ENCODE results near the gene MORF4L1.
"Not testable (repeated sequence)": the region's sequence is repeated elsewhere in the genome, so short reads cannot be mapped to it uniquely, and the experiment has no call there.

Gene MORF4L1

DNA sequence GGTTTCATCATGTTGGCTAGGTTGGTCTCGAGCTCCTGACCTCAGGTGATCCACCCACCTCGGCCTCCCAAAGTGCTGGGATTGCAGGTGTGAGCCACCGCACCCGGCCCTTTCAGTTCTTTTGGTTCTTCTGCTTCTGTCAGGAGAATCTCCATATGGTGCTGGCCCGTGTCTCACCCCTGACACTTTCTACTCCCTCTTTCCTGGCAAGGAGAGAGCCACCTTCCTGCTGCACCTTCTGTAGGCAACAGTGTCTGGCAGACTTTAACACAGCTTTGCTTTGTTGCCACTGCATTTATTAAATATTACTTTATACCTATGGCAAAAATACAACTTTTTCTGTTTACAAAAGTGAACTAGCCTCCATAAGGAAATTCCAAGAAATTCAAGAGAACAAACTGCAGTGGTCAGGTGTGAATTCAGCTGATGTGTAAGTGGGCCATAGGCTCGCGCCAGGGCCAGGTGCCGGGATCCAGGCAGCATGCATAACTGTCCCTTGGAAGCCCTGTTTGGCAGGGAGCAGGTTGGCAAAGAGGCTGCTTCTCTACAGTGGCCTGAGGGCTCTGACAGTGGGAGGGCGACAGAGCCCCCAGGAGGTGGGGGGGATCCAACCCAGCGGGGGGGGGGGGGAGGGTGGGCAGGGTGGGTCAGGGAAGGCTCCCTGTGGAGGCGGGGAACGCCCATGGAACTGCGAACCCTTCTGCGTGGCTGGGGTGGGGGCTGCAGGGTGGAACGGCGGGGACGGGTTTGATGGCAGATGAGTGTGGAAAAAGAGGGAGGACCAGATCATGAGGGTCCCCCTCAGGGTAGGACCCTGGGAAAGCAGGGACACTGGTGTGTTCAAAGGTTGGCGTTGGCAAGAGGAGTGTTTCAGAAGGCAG, 51.0 kb downstream of the MORF4L1 start:
- no peak overlapping the region for H3K4me3 ChIP-seq (ENCODE audit: low read depth, low read length)
- DNase-seq (ENCODE audit: low read depth), result no peak
- TF ChIP-seq, protein P1, sequence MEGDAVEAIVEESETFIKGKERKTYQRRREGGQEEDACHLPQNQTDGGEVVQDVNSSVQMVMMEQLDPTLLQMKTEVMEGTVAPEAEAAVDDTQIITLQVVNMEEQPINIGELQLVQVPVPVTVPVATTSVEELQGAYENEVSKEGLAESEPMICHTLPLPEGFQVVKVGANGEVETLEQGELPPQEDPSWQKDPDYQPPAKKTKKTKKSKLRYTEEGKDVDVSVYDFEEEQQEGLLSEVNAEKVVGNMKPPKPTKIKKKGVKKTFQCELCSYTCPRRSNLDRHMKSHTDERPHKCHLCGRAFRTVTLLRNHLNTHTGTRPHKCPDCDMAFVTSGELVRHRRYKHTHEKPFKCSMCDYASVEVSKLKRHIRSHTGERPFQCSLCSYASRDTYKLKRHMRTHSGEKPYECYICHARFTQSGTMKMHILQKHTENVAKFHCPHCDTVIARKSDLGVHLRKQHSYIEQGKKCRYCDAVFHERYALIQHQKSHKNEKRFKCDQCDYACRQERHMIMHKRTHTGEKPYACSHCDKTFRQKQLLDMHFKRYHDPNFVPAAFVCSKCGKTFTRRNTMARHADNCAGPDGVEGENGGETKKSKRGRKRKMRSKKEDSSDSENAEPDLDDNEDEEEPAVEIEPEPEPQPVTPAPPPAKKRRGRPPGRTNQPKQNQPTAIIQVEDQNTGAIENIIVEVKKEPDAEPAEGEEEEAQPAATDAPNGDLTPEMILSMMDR (IDR thresholded peaks at IDR 0.05; ENCODE audit: insufficient read depth, low read depth, low read length, missing control alignments), result no peak

DNA sequence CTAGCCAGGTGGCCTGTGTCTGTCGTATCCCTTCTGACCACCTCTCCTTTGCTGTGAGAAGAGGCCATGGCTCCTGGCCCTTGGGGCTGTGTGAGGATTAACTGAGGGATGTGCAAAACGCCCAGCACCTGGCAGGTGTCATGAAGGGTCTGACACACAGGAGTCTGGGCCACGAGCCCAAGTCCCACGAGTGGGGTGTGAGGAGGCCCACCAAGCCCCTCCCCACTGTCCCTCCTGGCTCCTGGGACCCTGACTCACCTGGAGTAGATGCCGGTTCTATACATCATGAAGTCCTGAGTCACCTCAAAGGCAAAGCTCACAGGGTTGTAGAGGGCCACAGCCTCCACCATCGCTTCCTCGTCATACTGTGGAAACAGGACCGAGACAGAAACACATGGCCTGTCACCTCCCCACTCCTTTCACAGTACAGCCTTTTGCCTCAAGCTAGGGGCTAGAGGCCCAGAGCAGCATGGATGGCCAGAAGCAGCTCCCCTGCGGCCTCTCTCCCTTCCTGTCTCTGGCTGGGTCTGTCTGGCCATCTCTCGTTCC, 52.5 kb downstream of the MORF4L1 start:
- no peak overlapping the region for H3K4me3 ChIP-seq (ENCODE audit: low read depth, low read length)
- no peak for DNase-seq (ENCODE audit: low read depth)
- TF ChIP-seq, protein P1 (IDR thresholded peaks at IDR 0.05; ENCODE audit: insufficient read depth, low read depth, low read length, missing control alignments), result no peak

DNA sequence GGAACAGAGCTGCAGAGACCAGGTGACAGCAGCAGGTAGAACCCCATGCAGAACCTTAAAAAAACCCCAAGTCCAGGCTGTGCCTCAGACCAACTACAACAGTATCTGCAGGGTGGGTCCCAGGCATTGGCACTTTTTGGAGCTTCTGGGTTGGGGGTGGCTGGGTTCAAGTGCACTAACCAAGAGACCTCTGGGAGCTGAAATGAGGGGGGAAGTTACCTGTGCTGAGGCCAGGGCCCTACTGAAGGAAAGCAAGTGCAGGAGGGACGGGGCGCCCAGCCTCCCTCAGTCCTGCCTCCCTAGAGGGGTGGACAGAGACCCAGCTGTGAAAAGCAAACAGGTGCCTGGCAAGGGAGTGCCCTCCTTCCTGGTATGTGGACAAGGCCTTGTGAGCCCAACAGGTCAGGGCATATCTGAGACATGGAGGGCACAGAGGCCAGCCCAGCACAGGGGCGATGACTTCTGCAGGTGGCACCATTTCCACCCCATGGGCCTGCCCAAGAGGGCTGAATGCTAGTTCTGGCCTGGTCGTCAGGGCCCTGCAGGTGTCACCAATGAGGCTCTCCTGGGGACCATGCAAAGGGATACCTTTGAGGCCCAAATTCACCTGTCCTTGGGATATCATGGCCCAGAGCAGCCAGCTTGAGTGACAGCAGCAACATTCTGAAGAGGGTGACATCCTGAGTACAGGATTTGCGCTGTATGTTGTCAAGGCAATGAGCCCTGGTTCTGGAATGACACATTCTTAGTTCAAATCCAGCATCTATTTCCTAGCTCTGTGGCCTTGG, 53.5 kb downstream of the MORF4L1 start:
- TF ChIP-seq, protein P1 (IDR thresholded peaks at IDR 0.05; ENCODE audit: insufficient read depth, low read depth, low read length, missing control alignments), result no peak
- DNase-seq (ENCODE audit: low read depth), result no peak
- H3K4me3 ChIP-seq (ENCODE audit: low read depth, low read length), result no peak overlapping the region

DNA sequence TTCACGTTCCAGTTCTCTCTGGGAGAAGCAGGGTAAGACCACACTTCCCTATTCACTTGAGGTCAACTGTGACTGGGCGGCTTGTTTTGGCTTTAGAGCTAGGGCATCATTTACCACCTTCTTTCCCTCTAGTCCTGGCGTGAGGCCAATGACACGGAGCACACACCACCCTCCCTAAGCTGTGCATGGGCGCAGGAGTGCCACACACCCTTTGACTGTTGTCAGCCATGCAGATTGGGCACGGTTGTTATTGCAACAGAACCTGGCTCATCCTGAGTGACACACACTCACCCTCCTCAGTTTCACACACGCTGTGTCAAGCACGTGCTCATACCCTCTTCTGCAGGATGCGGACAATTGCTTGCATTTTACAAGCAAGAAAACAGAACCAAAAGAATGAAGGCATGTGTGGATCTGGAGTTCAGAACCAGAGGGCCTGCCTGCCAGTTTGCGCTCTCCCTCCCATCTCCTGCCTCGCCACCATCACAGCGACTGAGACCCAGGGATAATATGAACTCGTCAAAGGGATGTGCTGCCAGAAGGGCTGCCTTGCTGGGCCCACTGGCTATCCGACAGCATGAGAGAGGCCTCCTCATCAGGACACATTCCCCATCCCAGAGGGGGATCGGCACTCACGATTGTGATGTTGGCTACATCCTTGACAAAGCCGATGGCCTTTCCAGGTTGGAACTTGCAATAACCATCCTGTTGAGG, 54.5 kb downstream of the MORF4L1 start:
- TF ChIP-seq, protein P1 (IDR thresholded peaks at IDR 0.05; ENCODE audit: insufficient read depth, low read depth, low read length, missing control alignments), result no peak
- no peak for DNase-seq (ENCODE audit: low read depth)
- H3K4me3 ChIP-seq (ENCODE audit: low read depth, low read length), result no peak overlapping the region

DNA sequence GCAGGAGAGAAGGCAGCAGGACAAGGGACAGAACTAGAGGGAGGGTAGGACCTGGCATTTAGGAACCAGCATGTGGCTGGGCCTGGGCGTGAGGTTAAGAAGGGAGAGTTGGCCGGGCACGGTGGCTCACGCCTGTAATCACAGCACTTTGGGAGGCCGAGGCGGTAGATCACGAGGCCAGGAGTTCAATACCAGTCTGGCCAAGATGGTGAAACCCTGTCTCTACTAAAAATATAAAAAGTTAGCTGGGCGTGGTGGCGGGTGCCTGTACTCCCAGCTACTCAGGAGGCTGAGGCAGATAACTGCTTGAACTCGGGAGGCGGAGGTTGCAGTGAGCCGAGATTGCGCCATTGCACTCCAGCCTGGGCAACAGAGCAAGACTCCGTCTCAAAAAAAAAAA, 55.5 kb downstream of the MORF4L1 start:
- H3K4me3 ChIP-seq (ENCODE audit: low read depth, low read length); DNase-seq (ENCODE audit: low read depth): not testable (repeated sequence)

DNA sequence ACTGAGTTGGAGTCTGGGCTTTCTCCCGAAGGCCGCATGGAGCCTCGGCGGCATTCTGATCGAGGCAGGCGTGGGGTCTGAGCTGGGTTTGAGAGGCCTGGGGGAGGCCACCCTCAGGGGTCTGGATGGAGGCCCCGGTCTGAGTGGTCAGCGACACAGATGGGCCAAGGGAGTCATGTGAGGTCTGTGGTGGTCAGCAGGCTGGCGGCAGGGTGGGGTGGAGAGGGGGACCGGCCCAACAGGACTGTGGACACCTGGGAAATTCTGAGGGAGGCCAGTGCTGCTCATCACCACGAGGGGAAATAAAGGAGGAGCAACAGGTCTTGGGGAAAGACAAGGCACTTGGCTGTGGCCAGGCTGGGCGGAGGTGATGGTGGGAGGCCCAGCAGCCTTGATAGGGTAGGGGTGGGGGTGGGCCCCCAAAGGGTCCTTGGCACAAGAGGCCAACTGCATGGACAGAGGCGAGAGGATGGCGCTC, 56.0 kb downstream of the MORF4L1 start:
- TF ChIP-seq, protein P1 (IDR thresholded peaks at IDR 0.05; ENCODE audit: insufficient read depth, low read depth, low read length, missing control alignments), result no peak
- H3K4me3 ChIP-seq (ENCODE audit: low read depth, low read length), result no peak overlapping the region
- no peak for DNase-seq (ENCODE audit: low read depth)
